Astrocyte (in vitro differentiated cells and primary cell): ENCODE data around the gene IFT27. TPM values are rescaled to one million over a fixed set of nuclear protein-coding genes. Genes with fewer than 3 reads are reported as not detected.

Source experiments
- DNase-seq: peaks from one replicate; pipeline ENCODE4 v3.0.0-alpha.2; 2010; ENCODE audit warnings: low read depth
- FAIRE-seq: peaks from 2 replicates; lab custom pipeline; 2011; peaks lifted over from hg19 to GRCh38; lab: Jason Lieb, UNC
- H2AFZ ChIP-seq: 2 replicates; pipeline ENCODE4 v1.6.0; 2012; ENCODE audit warnings: low read depth, low read length, inconsistent platforms
- H3K27ac ChIP-seq: 2 replicates; pipeline ENCODE4 v1.5.1; 2011; ENCODE audit warnings: low read depth, low read length, inconsistent platforms
- H3K27me3 ChIP-seq: 2 replicates; pipeline ENCODE4 v1.6.0; 2011; ENCODE audit warnings: low read length, inconsistent platforms; ENCODE audit not compliant: insufficient read depth
- H3K36me3 ChIP-seq: 2 replicates; pipeline ENCODE4 v1.5.1; 2011; ENCODE audit warnings: low read length, inconsistent platforms; ENCODE audit not compliant: insufficient read depth
- H3K4me1 ChIP-seq: 2 replicates; pipeline ENCODE4 v1.5.1; 2011; ENCODE audit warnings: low read length, inconsistent platforms; ENCODE audit not compliant: insufficient read depth
- H3K4me2 ChIP-seq: 2 replicates; pipeline ENCODE4 v1.6.0; 2012; ENCODE audit warnings: low read length, inconsistent platforms
- H3K4me3 ChIP-seq: 2 replicates; pipeline ENCODE4 v1.5.1; 2011; ENCODE audit warnings: low read depth, mild to moderate bottlenecking, low read length, inconsistent platforms; ENCODE audit not compliant: insufficient read depth
- H3K79me2 ChIP-seq: 2 replicates; pipeline ENCODE4 v1.6.0; 2012; ENCODE audit warnings: mild to moderate bottlenecking, low read length, inconsistent platforms; ENCODE audit not compliant: insufficient read depth
- H3K9ac ChIP-seq: 2 replicates; pipeline ENCODE4 v1.6.0; 2012; ENCODE audit warnings: mild to moderate bottlenecking, low read length, inconsistent platforms
- H3K9me3 ChIP-seq: 2 replicates; pipeline ENCODE4 v1.5.1; 2012; ENCODE audit warnings: low read depth, mild to moderate bottlenecking, low read length, inconsistent platforms; ENCODE audit not compliant: insufficient read depth
- H4K20me1 ChIP-seq: 2 replicates; pipeline ENCODE4 v1.6.0; 2012; ENCODE audit warnings: low read length, inconsistent platforms; ENCODE audit not compliant: insufficient read depth
- H3K27ac Mint-ChIP-seq: one replicate; pipeline ENCODE4 v1.8.0; 2021; ENCODE audit warnings: mild to moderate bottlenecking, mixed read lengths; ENCODE audit not compliant: unreplicated experiment
- H3K27me3 Mint-ChIP-seq: one replicate; pipeline ENCODE4 v1.8.0; 2021; ENCODE audit warnings: low read depth, mixed read lengths; ENCODE audit not compliant: unreplicated experiment
- H3K36me3 Mint-ChIP-seq: one replicate; pipeline ENCODE4 v1.8.0; 2021; ENCODE audit warnings: low read depth, mixed read lengths; ENCODE audit not compliant: unreplicated experiment
- H3K4me1 Mint-ChIP-seq: one replicate; pipeline ENCODE4 v1.8.0; 2021; ENCODE audit warnings: low read depth, mixed read lengths; ENCODE audit not compliant: unreplicated experiment
- H3K4me3 Mint-ChIP-seq: one replicate; pipeline ENCODE4 v1.8.0; 2021; ENCODE audit warnings: mild to moderate bottlenecking, moderate library complexity, mixed read lengths; ENCODE audit not compliant: unreplicated experiment
- H3K9me3 Mint-ChIP-seq: one replicate; pipeline ENCODE4 v1.8.0; 2021; ENCODE audit warnings: mild to moderate bottlenecking, mixed read lengths; ENCODE audit not compliant: unreplicated experiment
- CTCF ChIP-seq: IDR thresholded peaks from 2 replicates; pipeline ENCODE4 v1.5.1; 2011; ENCODE audit warnings: low read depth, mild to moderate bottlenecking, inconsistent platforms, low read length, moderate library complexity; ENCODE audit not compliant: insufficient read depth
- EZH2 ChIP-seq: IDR thresholded peaks from 2 replicates; pipeline ENCODE4 v1.6.1; 2012; ENCODE audit warnings: mild to moderate bottlenecking, low read length, inconsistent platforms; ENCODE audit not compliant: insufficient read depth
- total RNA-seq: library from RNA; stranded (reverse); gene quantifications from 2 replicates; pipeline ENCODE4 v1.2.1, GENCODE V29; 2021

The IFT27 gene
- total RNA-seq, 1 donor from 2014 or later: 30.1 TPM

- FAIRE-seq: no peak
Observed at GRCh38 chr22:36823186-36823839, 47.4 kb upstream of the IFT27 start.

GRCh38 chr22:36822581-36822980, 46.7 kb upstream of the IFT27 start:
- Histone ChIP-seq H2AFZ (no peak overlapping the region), H3K4me2 (no peak overlapping the region), H4K20me1 (no peaks in the 10 kb centered on the region), H3K36me3 (no peaks in the 10 kb centered on the region), H3K4me3 (no peak overlapping the region), H3K4me1 (no peaks in the 10 kb centered on the region), H3K27ac (no peak overlapping the region), H3K27me3 (peaks cover 23% of the 10 kb centered on the region), H3K79me2 (no peaks in the 10 kb centered on the region), H3K9ac (no peak overlapping the region), H3K9me3 (no peaks in the 10 kb centered on the region)
- no peaks in the 10 kb centered on the region for H3K9me3 Mint-ChIP-seq
- TF ChIP-seq CTCF (no peak), EZH2 (no peak)
- DNase-seq (no peak), FAIRE-seq (no peak)
- H3K4me1 Mint-ChIP-seq: peaks cover 24% of the 10 kb centered on the region
- H3K27ac Mint-ChIP-seq: peak overlapping the region; percentile 75
- H3K36me3 Mint-ChIP-seq: no peaks in the 10 kb centered on the region
- peaks cover 58% of the 10 kb centered on the region for H3K27me3 Mint-ChIP-seq
- H3K4me3 Mint-ChIP-seq: no peak overlapping the region

More at GRCh38 chr22:36823186-36823839, 47.4 kb upstream of the IFT27 start:
- Mint-ChIP-seq H3K4me3 (no peak overlapping the region), H3K4me1 (peaks cover 19% of the 10 kb centered on the region), H3K27me3 (peaks cover 54% of the 10 kb centered on the region), H3K9me3 (no peaks in the 10 kb centered on the region), H3K27ac (peak overlapping the region; percentile 75), H3K36me3 (no peaks in the 10 kb centered on the region)
- no peaks in the 10 kb centered on the region for H4K20me1 ChIP-seq
- TF ChIP-seq CTCF (no peak), EZH2 (no peak)
- no peaks in the 10 kb centered on the region for H3K9me3 ChIP-seq
- no peak overlapping the region for H2AFZ ChIP-seq
- H3K36me3 ChIP-seq: no peaks in the 10 kb centered on the region
- no peak overlapping the region for H3K4me3 ChIP-seq
- no peaks in the 10 kb centered on the region for H3K4me1 ChIP-seq
- peaks cover 19% of the 10 kb centered on the region for H3K27me3 ChIP-seq
- no peaks in the 10 kb centered on the region for H3K79me2 ChIP-seq
- H3K4me2 ChIP-seq: no peak overlapping the region
- H3K27ac ChIP-seq: no peak overlapping the region
- DNase-seq: peak; percentile 23
- H3K9ac ChIP-seq: no peak overlapping the region

GRCh38 chr22:36819112-36819511, 43.2 kb upstream of the IFT27 start:
- FAIRE-seq (no peak), DNase-seq (no peak)
- Histone ChIP-seq H3K79me2 (no peaks in the 10 kb centered on the region), H3K4me1 (no peaks in the 10 kb centered on the region), H4K20me1 (no peaks in the 10 kb centered on the region), H3K27me3 (peaks cover 53% of the 10 kb centered on the region), H3K9ac (no peak overlapping the region), H2AFZ (no peak overlapping the region), H3K36me3 (no peaks in the 10 kb centered on the region), H3K4me3 (no peak overlapping the region), H3K27ac (no peak overlapping the region), H3K9me3 (no peaks in the 10 kb centered on the region), H3K4me2 (no peak overlapping the region)
- H3K27me3 Mint-ChIP-seq: peaks cover 67% of the 10 kb centered on the region
- H3K27ac Mint-ChIP-seq: peak overlapping the region; percentile 64
- no peak overlapping the region for H3K4me3 Mint-ChIP-seq
- H3K36me3 Mint-ChIP-seq: no peaks in the 10 kb centered on the region
- no peaks in the 10 kb centered on the region for H3K9me3 Mint-ChIP-seq
- TF ChIP-seq CTCF (no peak), EZH2 (no peak)
- peaks cover 26% of the 10 kb centered on the region for H3K4me1 Mint-ChIP-seq
